Measurements from ENCODE around the gene SNX17. TPM values are rescaled to one million over a fixed set of nuclear protein-coding genes. Genes with fewer than 3 reads are reported as not detected.

SNX17 gene
- total RNA-seq, 4 donors from 2014 or later = 47.2 to 91.5 (median 56.3) TPM

- in situ Hi-C loops (cut with MboI; ENCODE audit: low sequenced_read_pairs in 4 of 4) (no loop called here), intact Hi-C loops (cut with DNase I; ENCODE audit: low total_unique reads) (loop anchor here (10.0 kb wide), 1 partner anchor 291 kb away; the partner anchor contains the start of gene KHK)
- H3K4me1 ChIP-seq = peaks cover 27 to 34% of the 10 kb centered on the region in 2 donors
- H3K27ac ChIP-seq = no peak overlapping the region
- no peaks in the 10 kb centered on the region for H3K27me3 ChIP-seq
- TF ChIP-seq POLR2A (IDR thresholded peaks at IDR 0.05) (no peak), CTCF (IDR thresholded peaks at IDR 0.05 in 4 of 5, conservative IDR thresholded peaks at IDR 0.05 in 1 of 5) (no peak)
- DNase-seq = no peak
- H3K4me3 ChIP-seq = no peak overlapping the region
- no peaks in the 10 kb centered on the region for H3K9me3 ChIP-seq
- ATAC-seq = no peak
- H3K36me3 ChIP-seq = peaks cover 0 to 68% of the 10 kb centered on the region in 2 donors
These were observed 5.2 kb downstream of the SNX17 start for GRCh38 chr2:27375513-27376099.

GRCh38 chr2:27376151-27376865 is 5.9 kb downstream of the SNX17 start:
- no peaks in the 10 kb centered on the region for H3K27me3 ChIP-seq
- in situ Hi-C loops (cut with MboI; ENCODE audit: low sequenced_read_pairs in 4 of 4) = no loop called here
- H3K4me1 ChIP-seq = peaks cover 29 to 35% of the 10 kb centered on the region in 2 donors
- no peak overlapping the region for H3K27ac ChIP-seq
- intact Hi-C loops (cut with DNase I; ENCODE audit: low total_unique reads) = loop anchor here (10.0 kb wide), 1 partner anchor 292 kb away; the partner anchor contains the start of gene KHK
- no peak for TF ChIP-seq CTCF (IDR thresholded peaks at IDR 0.05 in 4 of 5, conservative IDR thresholded peaks at IDR 0.05 in 1 of 5)
- TF ChIP-seq POLR2A (IDR thresholded peaks at IDR 0.05) = no peak
- DNase-seq (no peak), ATAC-seq (no peak)
- H3K9me3 ChIP-seq = no peaks in the 10 kb centered on the region
- H3K4me3 ChIP-seq = no peak overlapping the region
- peaks cover 0 to 68% of the 10 kb centered on the region in 2 donors for H3K36me3 ChIP-seq

- Histone ChIP-seq H3K9me3 (no peaks in the 10 kb centered on the region), H3K4me1 (peaks cover 24 to 30% of the 10 kb centered on the region in 2 donors), H3K27me3 (no peaks in the 10 kb centered on the region), H3K4me3 (no peak overlapping the region), H3K36me3 (peaks cover 0 to 72% of the 10 kb centered on the region in 2 donors), H3K27ac (no peak overlapping the region)
- in situ Hi-C loops (cut with MboI; ENCODE audit: low sequenced_read_pairs in 4 of 4) = no loop called here
- ATAC-seq (no peak), DNase-seq (no peak)
- intact Hi-C loops (cut with DNase I; ENCODE audit: low total_unique reads) = loop anchor here (10.0 kb wide), 1 partner anchor 292 kb away; the partner anchor contains the start of gene KHK
- no peak for TF ChIP-seq CTCF (IDR thresholded peaks at IDR 0.05 in 4 of 5, conservative IDR thresholded peaks at IDR 0.05 in 1 of 5)
- no peak for TF ChIP-seq POLR2A (IDR thresholded peaks at IDR 0.05)
These were observed 6.6 kb downstream of the SNX17 start for GRCh38 chr2:27376866-27377617.

GRCh38 chr2:27377618-27378095 is 7.2 kb downstream of the SNX17 start:
- ATAC-seq = no peak
- Histone ChIP-seq H3K4me3 (no peak overlapping the region), H3K36me3 (peaks cover 0 to 72% of the 10 kb centered on the region in 2 donors), H3K27ac (peak overlapping the region in 1 of 4 donors; percentile 20), H3K4me1 (peaks cover 18 to 23% of the 10 kb centered on the region in 2 donors), H3K9me3 (no peaks in the 10 kb centered on the region), H3K27me3 (no peaks in the 10 kb centered on the region)
- intact Hi-C loops (cut with DNase I; ENCODE audit: low total_unique reads) = loop anchor here (10.0 kb wide), 1 partner anchor 293 kb away; the partner anchor contains the start of gene KHK
- no peak for DNase-seq
- no peak for TF ChIP-seq CTCF (IDR thresholded peaks at IDR 0.05 in 4 of 5, conservative IDR thresholded peaks at IDR 0.05 in 1 of 5)
- TF ChIP-seq POLR2A (IDR thresholded peaks at IDR 0.05) = no peak
- in situ Hi-C loops (cut with MboI; ENCODE audit: low sequenced_read_pairs in 4 of 4) = no loop called here

Measured in gastrocnemius medialis (tissue), 4 donors.